Gastrocnemius medialis (tissue), 4 donors: ENCODE results near the gene OTULIN. TPM values are rescaled to one million over a fixed set of nuclear protein-coding genes. Genes with fewer than 3 reads are reported as not detected.

Experiments
- ATAC-seq, 2 donors: fragments of 150-250 bp; one replicate each; pipeline ENCODE4 v1.9.1; 2016
- DNase-seq, 2 donors: peaks; one replicate each; pipeline ENCODE4 v3.0.0-alpha.2; 2019
- H3K27ac ChIP-seq, 4 donors: fragments of 200-600 bp; sonication (generic); 1 replicate in 1 of 4; 2 replicates in 3 of 4; pipeline ENCODE4 v1.5.1; 2016 to 2018; ENCODE audit warnings: mild to moderate bottlenecking in 2 of 4, moderate library complexity in 1 of 4
- H3K27me3 ChIP-seq, 3 donors: fragments of 200-600 bp; sonication (generic) in 2 of 3; 1 replicate in 1 of 3; 2 replicates in 2 of 3; pipeline versions ENCODE4 v1.5.1 to v1.6.0; 2016 to 2019; ENCODE audit warnings: mild to moderate bottlenecking in 1 of 3, moderate library complexity in 1 of 3
- H3K36me3 ChIP-seq, 2 donors: fragments of 200-600 bp; sonication (generic) in 1 of 2; one replicate each; pipeline ENCODE4 v1.5.1; 2017 to 2018
- H3K4me1 ChIP-seq, 2 donors: fragments of 200-600 bp; sonication (generic) in 1 of 2; one replicate each; pipeline ENCODE4 v1.5.1; 2016 to 2017; ENCODE audit warnings: mild to moderate bottlenecking in 2 of 2
- H3K4me3 ChIP-seq, 4 donors: fragments of 200-600 bp; sonication (generic) in 3 of 4; 1 replicate in 1 of 4; 2 replicates in 3 of 4; pipeline ENCODE4 v1.5.1; 2016 to 2019; ENCODE audit warnings: mild to moderate bottlenecking in 2 of 4
- H3K9me3 ChIP-seq, 3 donors: fragments of 200-600 bp; sonication (generic) in 2 of 3; 1 replicate in 1 of 3; 2 replicates in 2 of 3; pipeline ENCODE4 v1.5.1; 2016 to 2019
- CTCF ChIP-seq, 5 experiments: fragments of 450-650 bp in 3 of 5; fragments of 200-600 bp in 2 of 5; sonication (generic) in 2 of 5; IDR thresholded peaks in 4 of 5; conservative IDR thresholded peaks in 1 of 5; 1 replicate in 4 of 5; 2 replicates in 1 of 5; pipeline ENCODE4 v1.5.1; 2016 to 2019; ENCODE audit warnings: antibody characterized with exemption in 5 of 5, mild to moderate bottlenecking in 3 of 5, moderate library complexity in 3 of 5
- POLR2A ChIP-seq, 2 donors: fragments of 450-650 bp; IDR thresholded peaks; one replicate each; pipeline ENCODE4 v1.6.1; 2017; ENCODE audit warnings: antibody characterized with exemption in 2 of 2, mild to moderate bottlenecking in 2 of 2, moderate library complexity in 2 of 2
- in situ Hi-C, 4 donors: fragments of 200-750 bp; cut with MboI; loops; one replicate each; pipeline versions ENCODE4 v1.15.0 to v1.8.0; 2017; ENCODE audit warnings: low sequenced_read_pairs in 4 of 4
- intact Hi-C: fragments of 100-400 bp; cut with DNase I; formaldehyde crosslinking; loops from one replicate; pipeline ENCODE4 v1.15.1; 2023; ENCODE audit warnings: low total_unique reads
- total RNA-seq, 4 donors: library from RNA; depleted of rRNA; stranded (reverse); fragments of >200 nt; gene quantifications; one replicate each; pipeline versions ENCODE4 v1.1.0 to v1.2.3, GENCODE V29; 2016

The OTULIN gene
- total RNA-seq, 4 donors from 2014 or later = 15.1 to 28.3 (median 20.2) TPM

- no peak overlapping the region for H3K4me3 ChIP-seq
- TF ChIP-seq POLR2A (IDR thresholded peaks at IDR 0.05) = no peak
- no peak for TF ChIP-seq CTCF (IDR thresholded peaks at IDR 0.05 in 4 of 5, conservative IDR thresholded peaks at IDR 0.05 in 1 of 5)
- H3K27me3 ChIP-seq = no peaks in the 10 kb centered on the region
- no peak overlapping the region for H3K27ac ChIP-seq
- peaks cover 24 to 33% of the 10 kb centered on the region in 2 donors for H3K4me1 ChIP-seq
- H3K9me3 ChIP-seq = no peaks in the 10 kb centered on the region
- in situ Hi-C loops (loop anchor here in 2 of 4 donors (10.0 kb wide), 1 partner anchor 328 kb away; no protein-coding TSS in a partner anchor), intact Hi-C loops (loop anchor here (2.0 to 5.0 kb wide), 2 partner anchors 185 to 316 kb away; partner anchors contain the start of gene ANKH)
- DNase-seq (no peak), ATAC-seq (no peak)
- peaks cover 6 to 65% of the 10 kb centered on the region in 2 donors for H3K36me3 ChIP-seq
These were observed 22.6 kb downstream of the OTULIN start for GRCh38 chr5:14687023-14687665.

- Histone ChIP-seq H3K4me1 (no peaks in the 10 kb centered on the region), H3K4me3 (no peak overlapping the region), H3K9me3 (no peaks in the 10 kb centered on the region), H3K27me3 (no peaks in the 10 kb centered on the region), H3K27ac (no peak overlapping the region), H3K36me3 (peaks cover 6 to 85% of the 10 kb centered on the region in 2 donors)
- intact Hi-C loops = no loop called here
- in situ Hi-C loops = no loop called here
- TF ChIP-seq CTCF (IDR thresholded peaks at IDR 0.05 in 4 of 5, conservative IDR thresholded peaks at IDR 0.05 in 1 of 5) (no peak), POLR2A (IDR thresholded peaks at IDR 0.05) (no peak)
- ATAC-seq (no peak), DNase-seq (no peak)
These were observed 28.6 kb downstream of the OTULIN start for GRCh38 chr5:14693070-14693469.

- Histone ChIP-seq H3K27ac (no peak overlapping the region), H3K4me3 (no peak overlapping the region), H3K36me3 (peaks cover 5 to 64% of the 10 kb centered on the region in 2 donors), H3K4me1 (no peaks in the 10 kb centered on the region), H3K9me3 (no peaks in the 10 kb centered on the region), H3K27me3 (no peaks in the 10 kb centered on the region)
- intact Hi-C loops = no loop called here
- no peak for TF ChIP-seq POLR2A (IDR thresholded peaks at IDR 0.05)
- no peak for TF ChIP-seq CTCF (IDR thresholded peaks at IDR 0.05 in 4 of 5, conservative IDR thresholded peaks at IDR 0.05 in 1 of 5)
- in situ Hi-C loops = no loop called here
- ATAC-seq (no peak), DNase-seq (no peak)
These were observed 30.6 kb downstream of the OTULIN start for GRCh38 chr5:14695152-14695551.

- ATAC-seq (no peak), DNase-seq (no peak)
- Histone ChIP-seq H3K9me3 (no peaks in the 10 kb centered on the region), H3K4me1 (peaks cover 5 to 6% of the 10 kb centered on the region in 2 donors), H3K36me3 (peaks cover 0 to 55% of the 10 kb centered on the region in 2 donors), H3K27me3 (no peaks in the 10 kb centered on the region), H3K27ac (no peak overlapping the region), H3K4me3 (no peak overlapping the region)
- intact Hi-C loops = no loop called here
- in situ Hi-C loops = no loop called here
- no peak for TF ChIP-seq CTCF (IDR thresholded peaks at IDR 0.05 in 4 of 5, conservative IDR thresholded peaks at IDR 0.05 in 1 of 5)
- TF ChIP-seq POLR2A (IDR thresholded peaks at IDR 0.05) = no peak
These were observed 31.5 kb downstream of the OTULIN start for GRCh38 chr5:14696057-14696456.
